HL-60 (cell line): ENCODE measurements around the gene BPIFB6.

Experiments
- DNase-seq, 2 experiments: peaks; one replicate each; pipeline ENCODE4 v3.0.0-alpha.2; 2010 to 2020; ENCODE audit warnings: low read depth in 1 of 2, low spot score in 1 of 2
- H3K27ac ChIP-seq: fragments of 250-450 bp; sonication (Bioruptor Pico); replicated peaks from 2 replicates; pipeline ENCODE4 v1.5.1; 2020; ENCODE audit warnings: mild to moderate bottlenecking, moderate library complexity
- H3K27me3 ChIP-seq: fragments of 250-450 bp; sonication (Bioruptor Pico); 2 replicates; pipeline ENCODE4 v1.5.1; 2021; ENCODE audit warnings: mild to moderate bottlenecking, moderate library complexity; ENCODE audit not compliant: insufficient read depth, poor library complexity, severe bottlenecking
- H3K4me3 ChIP-seq: replicated peaks from 2 replicates; pipeline ENCODE4 v1.5.1; 2011; ENCODE audit warnings: mild to moderate bottlenecking, control low read depth, low read length; ENCODE audit not compliant: insufficient read depth
- GABPA ChIP-seq: IDR thresholded peaks from 2 replicates; pipeline ENCODE4 v1.6.1; 2012; ENCODE audit warnings: low read depth
- POLR2AphosphoS5 ChIP-seq: IDR thresholded peaks from 2 replicates; pipeline ENCODE4 v1.6.1; 2012; ENCODE audit warnings: low read depth
- SPI1 ChIP-seq: IDR thresholded peaks from 2 replicates; pipeline ENCODE4 v1.6.1; 2012; ENCODE audit warnings: low read depth, mild to moderate bottlenecking, borderline replicate concordance
- TF ChIP-seq, protein P1 (sequence below): IDR thresholded peaks from one replicate; pipeline ENCODE4 v1.5.1; 2011; ENCODE audit warnings: low read length, control low read depth, inconsistent platforms; ENCODE audit not compliant: insufficient read depth
- TF ChIP-seq, protein P2 (sequence below): IDR thresholded peaks from 2 replicates; pipeline ENCODE4 v1.6.1; 2012; ENCODE audit warnings: low read depth; ENCODE audit not compliant: insufficient replicate concordance

Gene BPIFB6

DNA sequence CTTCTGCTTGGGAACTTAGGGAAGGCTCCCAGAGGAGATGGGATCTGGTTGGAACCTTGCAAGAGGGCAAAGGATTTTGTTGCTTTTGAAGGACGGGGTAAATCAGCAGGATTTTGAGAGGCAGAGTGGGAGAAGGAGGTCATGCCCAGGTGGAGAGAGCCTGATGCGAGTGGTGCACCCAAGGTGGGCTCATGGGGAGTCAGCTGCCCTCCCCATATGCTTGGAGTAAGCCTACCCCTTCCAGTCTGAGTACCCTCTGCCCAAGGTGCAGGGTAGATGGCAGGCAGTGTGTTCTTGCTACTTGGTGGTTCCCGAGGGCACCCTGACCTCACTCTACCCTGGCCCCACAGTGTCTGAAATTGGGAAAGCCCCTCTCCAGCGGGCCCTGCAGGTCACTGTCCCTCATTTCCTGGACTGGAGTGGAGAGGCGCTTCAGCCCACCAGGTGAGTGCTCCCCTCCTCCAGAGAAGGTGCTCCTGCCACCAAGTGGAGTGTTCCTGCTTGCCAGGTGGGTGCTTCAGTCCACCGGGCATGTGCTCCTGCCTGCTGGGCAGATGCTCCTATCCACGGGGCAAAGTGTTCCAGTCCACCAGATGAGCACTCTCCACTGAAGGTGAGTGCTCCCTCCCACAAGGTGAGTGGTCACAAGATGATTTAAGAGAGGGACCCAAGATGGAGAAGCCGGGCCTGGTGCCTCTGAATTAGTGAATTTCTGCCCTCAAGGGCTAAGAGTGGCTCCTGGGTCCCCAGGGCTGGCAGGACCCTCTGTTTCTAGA lies 20.6 kb upstream of the BPIFB6 start:
- H3K27ac ChIP-seq = no peak overlapping the region
- TF ChIP-seq GABPA = no peak
- TF ChIP-seq, protein P1, sequence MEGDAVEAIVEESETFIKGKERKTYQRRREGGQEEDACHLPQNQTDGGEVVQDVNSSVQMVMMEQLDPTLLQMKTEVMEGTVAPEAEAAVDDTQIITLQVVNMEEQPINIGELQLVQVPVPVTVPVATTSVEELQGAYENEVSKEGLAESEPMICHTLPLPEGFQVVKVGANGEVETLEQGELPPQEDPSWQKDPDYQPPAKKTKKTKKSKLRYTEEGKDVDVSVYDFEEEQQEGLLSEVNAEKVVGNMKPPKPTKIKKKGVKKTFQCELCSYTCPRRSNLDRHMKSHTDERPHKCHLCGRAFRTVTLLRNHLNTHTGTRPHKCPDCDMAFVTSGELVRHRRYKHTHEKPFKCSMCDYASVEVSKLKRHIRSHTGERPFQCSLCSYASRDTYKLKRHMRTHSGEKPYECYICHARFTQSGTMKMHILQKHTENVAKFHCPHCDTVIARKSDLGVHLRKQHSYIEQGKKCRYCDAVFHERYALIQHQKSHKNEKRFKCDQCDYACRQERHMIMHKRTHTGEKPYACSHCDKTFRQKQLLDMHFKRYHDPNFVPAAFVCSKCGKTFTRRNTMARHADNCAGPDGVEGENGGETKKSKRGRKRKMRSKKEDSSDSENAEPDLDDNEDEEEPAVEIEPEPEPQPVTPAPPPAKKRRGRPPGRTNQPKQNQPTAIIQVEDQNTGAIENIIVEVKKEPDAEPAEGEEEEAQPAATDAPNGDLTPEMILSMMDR = no peak
- no peak for TF ChIP-seq SPI1
- no peak for TF ChIP-seq POLR2AphosphoS5
- TF ChIP-seq, protein P2, sequence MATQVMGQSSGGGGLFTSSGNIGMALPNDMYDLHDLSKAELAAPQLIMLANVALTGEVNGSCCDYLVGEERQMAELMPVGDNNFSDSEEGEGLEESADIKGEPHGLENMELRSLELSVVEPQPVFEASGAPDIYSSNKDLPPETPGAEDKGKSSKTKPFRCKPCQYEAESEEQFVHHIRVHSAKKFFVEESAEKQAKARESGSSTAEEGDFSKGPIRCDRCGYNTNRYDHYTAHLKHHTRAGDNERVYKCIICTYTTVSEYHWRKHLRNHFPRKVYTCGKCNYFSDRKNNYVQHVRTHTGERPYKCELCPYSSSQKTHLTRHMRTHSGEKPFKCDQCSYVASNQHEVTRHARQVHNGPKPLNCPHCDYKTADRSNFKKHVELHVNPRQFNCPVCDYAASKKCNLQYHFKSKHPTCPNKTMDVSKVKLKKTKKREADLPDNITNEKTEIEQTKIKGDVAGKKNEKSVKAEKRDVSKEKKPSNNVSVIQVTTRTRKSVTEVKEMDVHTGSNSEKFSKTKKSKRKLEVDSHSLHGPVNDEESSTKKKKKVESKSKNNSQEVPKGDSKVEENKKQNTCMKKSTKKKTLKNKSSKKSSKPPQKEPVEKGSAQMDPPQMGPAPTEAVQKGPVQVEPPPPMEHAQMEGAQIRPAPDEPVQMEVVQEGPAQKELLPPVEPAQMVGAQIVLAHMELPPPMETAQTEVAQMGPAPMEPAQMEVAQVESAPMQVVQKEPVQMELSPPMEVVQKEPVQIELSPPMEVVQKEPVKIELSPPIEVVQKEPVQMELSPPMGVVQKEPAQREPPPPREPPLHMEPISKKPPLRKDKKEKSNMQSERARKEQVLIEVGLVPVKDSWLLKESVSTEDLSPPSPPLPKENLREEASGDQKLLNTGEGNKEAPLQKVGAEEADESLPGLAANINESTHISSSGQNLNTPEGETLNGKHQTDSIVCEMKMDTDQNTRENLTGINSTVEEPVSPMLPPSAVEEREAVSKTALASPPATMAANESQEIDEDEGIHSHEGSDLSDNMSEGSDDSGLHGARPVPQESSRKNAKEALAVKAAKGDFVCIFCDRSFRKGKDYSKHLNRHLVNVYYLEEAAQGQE = no peak
- H3K4me3 ChIP-seq = no peak overlapping the region
- no peaks in the 10 kb centered on the region for H3K27me3 ChIP-seq
- DNase-seq = no peak

DNA sequence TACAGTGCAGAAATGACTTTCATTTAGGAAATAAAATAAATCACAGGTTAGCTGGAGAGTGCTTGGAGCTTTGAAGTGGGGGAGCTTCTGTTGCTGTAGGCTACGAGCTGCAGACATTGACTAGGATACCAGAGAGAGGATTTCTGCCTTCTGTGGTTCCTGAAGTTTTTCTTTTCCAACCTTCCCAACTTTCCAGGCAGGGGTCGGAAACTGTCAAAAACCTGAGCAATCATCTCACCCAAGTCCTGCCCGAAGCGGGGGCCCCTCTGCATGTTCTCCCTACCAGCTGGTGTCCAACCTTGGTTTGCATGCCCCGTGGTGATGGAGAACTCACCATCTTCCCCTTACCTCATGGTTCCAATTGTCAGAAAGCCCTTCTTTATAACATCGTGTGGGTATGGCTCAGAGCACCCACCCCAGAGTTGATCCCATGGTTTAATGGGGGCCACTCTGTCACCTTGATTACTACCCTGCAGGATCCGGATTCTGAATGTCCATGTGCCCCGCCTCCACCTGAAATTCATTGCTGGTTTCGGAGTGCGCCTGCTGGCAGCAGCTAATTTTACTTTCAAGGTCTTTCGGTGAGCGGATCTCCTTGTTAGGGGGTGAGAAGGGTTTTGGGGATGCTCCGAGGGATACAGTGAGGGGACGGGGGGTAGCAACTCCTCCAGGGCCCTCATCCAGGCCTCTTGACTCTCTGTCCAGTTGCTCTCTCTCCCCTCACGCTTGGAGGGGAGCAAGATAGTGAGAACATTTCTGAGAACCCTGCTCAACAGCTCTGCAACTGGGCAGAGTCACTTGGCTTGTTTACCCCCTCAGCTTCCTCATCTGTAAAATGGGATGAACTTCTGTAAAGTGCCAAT lies 18.9 kb upstream of the BPIFB6 start:
- Histone ChIP-seq H3K4me3 (no peak overlapping the region), H3K27me3 (no peaks in the 10 kb centered on the region), H3K27ac (no peak overlapping the region)
- no peak for DNase-seq
- TF ChIP-seq, protein P1 = no peak

- H3K27me3 ChIP-seq = no peaks in the 10 kb centered on the region
- no peak overlapping the region for H3K27ac ChIP-seq
- H3K4me3 ChIP-seq = no peak overlapping the region
- TF ChIP-seq GABPA (no peak), POLR2AphosphoS5 (no peak), SPI1 (no peak)
- TF ChIP-seq, protein P2 = no peak
- TF ChIP-seq, protein P1 = no peak
- DNase-seq = no peak
Measured at GRCh38 chr20:33013701-33014326, 17.6 kb upstream of the BPIFB6 start.
